HG03571 (cell line): ENCODE measurements around the gene MRPL24.

Experiments
- ATAC-seq: cut with Tn5 transposase; IDR thresholded peaks from one replicate; pipeline ENCODE4 v1.9.1; 2021; ENCODE audit not compliant: unreplicated experiment

The MRPL24 gene

DNA sequence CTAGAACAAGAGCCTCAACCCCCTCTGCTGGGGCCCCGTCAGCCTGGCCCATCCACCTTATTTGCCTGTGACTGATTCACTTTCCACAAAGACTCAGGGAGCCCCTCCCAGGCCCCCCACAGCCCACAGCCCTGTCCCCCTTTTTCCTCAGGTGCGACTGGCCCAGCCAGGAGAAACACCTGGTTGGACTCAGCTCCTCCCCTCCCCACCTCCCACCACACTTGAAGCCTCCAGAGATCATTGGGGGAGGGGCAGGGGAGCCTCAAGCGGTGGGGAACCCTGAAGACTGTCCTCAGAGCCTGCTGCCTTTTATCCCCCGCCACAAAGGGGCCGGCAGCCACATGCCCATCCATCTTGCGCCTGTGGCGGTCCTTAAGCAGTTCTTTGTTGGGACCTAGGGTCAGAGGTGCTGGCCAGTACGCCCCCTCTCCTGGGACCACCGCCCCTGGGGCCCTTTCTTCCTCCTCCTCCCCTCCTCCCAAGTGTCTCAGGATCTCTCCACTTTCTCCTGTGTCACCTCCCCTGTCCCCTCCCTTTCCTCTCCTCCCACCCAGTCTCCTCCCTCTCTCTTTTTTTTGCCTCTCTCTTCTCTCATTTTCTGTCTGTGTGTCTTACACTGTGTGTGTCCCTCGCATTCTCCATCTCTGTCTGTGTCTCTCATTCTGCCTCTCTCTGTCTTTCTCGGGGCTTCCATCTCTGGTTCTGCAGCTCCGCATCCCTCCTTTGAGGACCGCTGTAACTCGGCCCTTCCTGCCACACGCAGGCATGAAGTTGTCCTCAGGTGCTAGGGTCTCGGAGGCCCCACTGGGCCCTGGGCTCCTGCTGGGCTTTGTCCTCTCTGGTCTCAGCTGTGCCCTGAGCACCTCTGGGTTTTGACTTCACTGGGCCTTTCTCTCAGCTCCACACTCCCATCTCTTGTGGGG, 47.7 kb downstream of the MRPL24 start:
- ATAC-seq = no peak

DNA sequence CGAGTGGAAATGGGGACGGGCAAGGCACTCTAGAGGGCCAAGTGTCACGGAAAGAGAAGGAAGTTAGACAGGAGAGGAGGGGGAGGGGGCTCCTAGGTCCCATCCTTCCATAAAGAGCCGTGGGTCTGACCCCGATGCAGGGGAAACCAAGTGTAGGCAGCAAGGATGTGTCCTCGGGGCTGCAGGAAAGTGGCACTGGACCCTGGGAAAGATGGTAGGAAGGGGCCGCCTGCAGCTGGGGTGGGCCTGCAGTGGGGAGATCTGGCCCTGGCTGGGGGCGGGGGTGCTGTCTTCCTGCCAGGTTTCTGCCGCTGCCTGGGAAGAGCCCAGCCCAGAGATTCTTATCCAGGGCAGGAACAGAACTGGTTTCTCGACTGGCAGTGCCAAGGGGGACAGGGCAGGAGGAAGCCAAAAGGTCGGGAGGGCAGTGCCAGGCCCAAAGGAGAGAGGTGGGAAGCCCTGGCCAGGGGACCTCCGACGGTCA, 48.4 kb downstream of the MRPL24 start:
- no peak for ATAC-seq

DNA sequence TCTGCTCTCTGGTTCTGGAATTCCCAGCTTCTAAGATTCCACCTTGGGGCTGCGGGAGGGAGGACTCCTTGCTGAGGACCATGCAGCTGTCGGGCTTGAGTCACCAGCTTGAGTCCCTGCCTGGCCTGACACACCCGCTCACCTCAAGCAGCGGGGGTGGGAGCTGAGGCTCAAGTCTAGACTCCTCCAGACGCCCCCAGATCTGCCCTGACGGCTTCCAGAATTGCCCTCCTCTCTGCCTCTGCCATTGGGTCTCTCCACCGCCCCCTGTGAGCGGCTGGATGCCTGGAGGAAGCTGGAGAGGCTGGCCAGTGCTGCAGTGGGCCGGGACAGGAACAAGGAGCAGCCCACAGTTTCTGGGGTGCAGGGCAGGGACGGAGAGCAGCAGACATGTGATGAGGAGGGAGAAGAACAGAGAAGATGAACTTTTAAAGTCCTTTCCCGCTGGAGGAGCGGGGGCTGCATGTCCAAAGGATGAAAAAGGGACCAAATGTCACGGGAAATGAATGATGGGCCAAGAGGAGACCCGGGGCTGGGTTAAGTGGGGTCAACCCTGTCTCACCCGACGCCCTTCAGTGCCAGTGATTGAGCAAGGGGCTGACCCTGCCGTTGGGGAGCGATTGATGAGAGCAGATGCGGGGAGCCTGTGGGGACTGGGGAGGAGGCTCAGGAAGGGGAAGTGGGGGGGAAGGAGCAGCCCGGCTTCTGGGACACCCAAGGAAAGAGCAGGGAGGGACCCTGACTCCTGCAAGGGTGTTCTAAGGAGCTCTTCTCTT, 49.0 kb downstream of the MRPL24 start:
- ATAC-seq = no peak

DNA sequence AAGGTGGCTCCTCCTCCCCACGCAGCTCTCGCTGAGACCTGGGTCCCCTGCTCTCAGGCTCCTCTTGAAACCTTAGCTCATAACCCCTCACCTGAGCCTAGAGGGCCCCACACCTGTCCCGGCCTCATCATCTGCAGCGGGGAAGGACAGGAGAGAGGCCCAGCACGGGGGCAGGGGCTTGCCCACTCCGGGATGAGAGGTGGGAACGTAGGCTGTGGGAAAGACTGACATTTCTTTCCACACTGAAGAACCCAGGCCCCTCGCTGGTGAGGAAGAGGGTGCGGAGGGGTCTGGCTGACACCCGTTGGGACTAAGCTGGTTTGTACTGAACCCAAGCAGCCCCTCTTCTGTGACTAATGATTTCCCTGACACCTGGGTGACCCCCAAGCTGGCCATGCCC, 49.7 kb downstream of the MRPL24 start:
- no peak for ATAC-seq

DNA sequence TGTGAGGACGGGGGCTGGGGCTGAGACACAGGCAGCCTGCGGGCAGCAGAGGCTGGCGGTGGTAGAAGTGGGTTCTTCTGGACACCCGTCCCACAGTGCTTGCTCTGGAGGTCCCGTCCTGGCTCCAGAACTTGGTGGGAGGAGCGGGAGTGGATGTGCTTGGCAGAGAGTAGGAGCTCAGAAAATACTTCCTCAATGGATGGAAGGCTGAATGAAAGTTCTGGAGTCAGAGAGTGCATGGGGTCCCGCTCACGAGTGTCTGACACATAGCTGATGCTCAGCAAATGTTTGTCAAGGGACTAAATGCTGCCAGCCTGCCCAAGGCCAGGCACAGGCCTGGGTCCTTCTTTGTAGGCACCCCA, 50.2 kb downstream of the MRPL24 start:
- no peak for ATAC-seq

DNA sequence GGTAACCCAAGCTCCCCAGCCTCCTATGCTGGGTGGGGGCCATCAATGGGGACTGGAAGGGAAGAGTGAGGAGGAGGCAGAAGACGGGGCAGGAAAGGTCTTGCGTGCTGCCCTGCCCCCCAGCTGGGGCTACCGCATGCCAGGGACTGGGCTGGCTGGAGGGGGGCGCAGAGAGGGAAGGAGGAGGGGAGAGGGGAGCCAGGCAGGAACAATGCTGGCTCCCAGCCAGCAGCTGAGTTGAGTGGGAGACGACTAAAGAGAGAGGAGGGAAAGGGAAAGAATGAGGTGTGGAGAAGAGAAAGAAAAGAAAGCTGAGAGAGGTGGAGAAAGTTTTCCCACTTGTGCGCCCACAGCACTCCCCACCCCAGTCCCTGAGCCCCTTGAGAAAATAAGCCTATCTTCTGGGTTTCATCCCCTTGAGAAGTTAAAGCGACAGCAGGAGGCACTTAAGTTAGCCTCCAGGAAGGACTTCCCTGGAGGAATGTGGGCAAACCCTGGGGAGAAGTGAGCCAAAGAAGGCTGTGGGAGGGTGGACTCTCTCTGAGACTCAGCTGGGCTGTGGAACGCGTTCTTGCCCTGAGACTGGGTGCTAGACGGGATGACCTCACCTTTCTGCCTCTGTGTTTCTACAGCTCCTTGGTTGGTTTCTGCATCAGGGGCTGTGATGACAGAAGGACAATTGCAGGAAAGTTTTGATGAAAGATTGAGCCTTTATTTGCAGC, 50.8 kb downstream of the MRPL24 start:
- ATAC-seq = no peak

DNA sequence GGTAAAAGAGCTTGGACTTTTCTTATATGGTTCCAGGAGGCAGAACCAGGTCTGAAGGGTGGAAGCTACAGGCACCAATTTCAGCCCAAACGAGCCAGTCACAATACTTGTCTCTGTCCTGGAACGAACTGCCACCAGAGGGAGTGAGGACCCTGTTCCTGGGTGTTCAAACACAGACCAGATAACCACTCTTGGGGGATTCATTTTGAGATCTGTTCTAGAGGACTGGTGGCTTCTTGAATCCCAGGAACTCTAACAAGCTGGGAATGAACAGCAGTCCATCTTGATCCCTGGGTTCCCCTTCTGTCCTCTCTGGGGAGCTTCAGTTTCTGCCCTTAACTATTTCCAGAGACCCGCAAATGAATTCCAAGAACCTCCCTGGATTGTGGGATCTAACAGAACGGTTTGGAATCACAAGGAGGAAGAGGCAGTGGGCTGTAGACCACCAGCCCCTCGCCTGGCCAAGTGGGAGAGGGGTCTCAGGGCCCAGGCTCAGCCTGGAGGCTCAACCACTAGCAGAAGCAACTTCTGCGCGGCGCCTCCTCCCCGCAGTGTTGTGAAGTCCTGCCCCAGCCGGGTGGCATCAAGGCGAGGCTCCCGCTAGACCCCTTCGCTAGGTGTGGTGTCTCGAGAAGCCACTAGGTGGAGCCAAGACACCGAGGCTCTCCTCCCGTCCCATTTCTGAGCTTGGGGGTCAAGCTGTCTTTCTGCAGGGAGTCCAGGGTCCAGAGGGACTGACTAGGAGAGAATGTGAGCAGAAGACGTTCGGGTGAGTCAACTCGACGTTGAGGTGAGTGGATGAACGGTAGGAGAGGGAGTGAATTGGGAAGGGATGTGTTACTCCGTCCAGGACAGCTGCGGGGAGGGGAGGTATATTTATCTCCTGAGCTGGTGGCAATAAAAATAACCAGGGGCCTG, 51.6 kb downstream of the MRPL24 start:
- no peak for ATAC-seq
